Smooth muscle cell (in vitro differentiated cells): ENCODE data around the gene RRP1. TPM values are rescaled to one million over a fixed set of nuclear protein-coding genes. Genes with fewer than 3 reads are reported as not detected.

ENCODE experiments used
- DNase-seq: peaks from one replicate; lab custom pipeline; 2025; ENCODE audit not compliant: unreplicated experiment; lab: John Stamatoyannopoulos, UW
- H2AFZ ChIP-seq: fragments of 200-600 bp; sonication (generic); 2 replicates; pipeline ENCODE4 v1.6.0; 2016; ENCODE audit warnings: antibody characterized with exemption, low read depth, mild to moderate bottlenecking
- H3F3A ChIP-seq: fragments of 200-600 bp; sonication (generic); 2 replicates; pipeline ENCODE4 v1.6.0; 2017; ENCODE audit warnings: antibody characterized with exemption, low read depth
- H3K27ac ChIP-seq: fragments of 200-600 bp; sonication (generic); 2 replicates; pipeline ENCODE4 v1.5.1; 2016; ENCODE audit warnings: low read depth, mild to moderate bottlenecking
- H3K27me3 ChIP-seq: fragments of 200-600 bp; sonication (generic); 2 replicates; pipeline ENCODE4 v1.6.1; 2016; ENCODE audit warnings: low read depth, mild to moderate bottlenecking
- H3K36me3 ChIP-seq: fragments of 200-600 bp; sonication (generic); 2 replicates; pipeline ENCODE4 v1.5.1; 2016; ENCODE audit warnings: low read depth
- H3K4me1 ChIP-seq: fragments of 200-600 bp; sonication (generic); 2 replicates; pipeline ENCODE4 v1.5.1; 2016; ENCODE audit warnings: low read depth
- H3K4me2 ChIP-seq: fragments of 200-600 bp; sonication (generic); 2 replicates; pipeline ENCODE4 v1.6.0; 2016; ENCODE audit warnings: mild to moderate bottlenecking
- H3K4me3 ChIP-seq: fragments of 200-600 bp; sonication (generic); 2 replicates; pipeline ENCODE4 v1.5.1; 2016; ENCODE audit warnings: mild to moderate bottlenecking
- H3K79me2 ChIP-seq: fragments of 200-600 bp; sonication (generic); 2 replicates; pipeline ENCODE4 v1.6.0; 2016; ENCODE audit warnings: low read depth, mild to moderate bottlenecking
- H3K9ac ChIP-seq: fragments of 200-600 bp; sonication (generic); 2 replicates; pipeline ENCODE4 v1.6.0; 2016; ENCODE audit warnings: low read depth
- H3K9me3 ChIP-seq: fragments of 200-600 bp; sonication (generic); replicated peaks from 2 replicates; pipeline ENCODE4 v1.5.1; 2016; ENCODE audit warnings: low read depth
- H4K20me1 ChIP-seq: fragments of 200-600 bp; sonication (generic); 2 replicates; pipeline ENCODE4 v1.6.0; 2016; ENCODE audit warnings: low read depth
- CTCF ChIP-seq: fragments of 200-600 bp; sonication (generic); IDR thresholded peaks from 2 replicates; pipeline ENCODE4 v1.5.1; 2017; ENCODE audit warnings: borderline replicate concordance, mild to moderate bottlenecking, antibody characterized with exemption; ENCODE audit not compliant: insufficient read depth, poor library complexity, severe bottlenecking
- WGBS: methylation state at CpG from one replicate; pipeline ENCODE4 v1.1.7; 2016; ENCODE audit warnings: low lambda C conversion rate; 5-methylcytosine and 5-hydroxymethylcytosine counted together
- polyA plus RNA-seq: library from polyadenylated mRNA; unstranded; fragments of >200 nt; fragmentation: Nextera tagmentation; extraction: Ambion mirVana; gene quantifications from 2 replicates; pipeline ENCODE4 v1.2.1, GENCODE V29; 2016
- small RNA-seq: library from RNA; depleted of rRNA; stranded (forward); fragments of <200 nt; gene quantifications from one replicate; pipeline ENCODE3, GENCODE V24; 2014
- total RNA-seq: library from RNA; depleted of rRNA; stranded (reverse); fragments of >200 nt; gene quantifications from 2 replicates; pipeline ENCODE4 v1.2.3, GENCODE V29; 2014

The RRP1 gene
- total and polyA plus RNA-seq, 2 experiments from 2014 or later, result 11.3 to 17.5 TPM

- H3F3A ChIP-seq, result no peaks in the 10 kb centered on the region
- 94% methylated on average over 34 of the region's 34 CpGs for WGBS
- H3K36me3 ChIP-seq, result no peaks in the 10 kb centered on the region
- H4K20me1 ChIP-seq, result no peaks in the 10 kb centered on the region
- H3K4me2 ChIP-seq, result no peak overlapping the region
- no peaks in the 10 kb centered on the region for H3K27me3 ChIP-seq
- TF ChIP-seq CTCF, result no peak
- no peak overlapping the region for H3K4me3 ChIP-seq
- H3K9me3 ChIP-seq, result no peaks in the 10 kb centered on the region
- DNase-seq, result no peak
- H3K27ac ChIP-seq, result no peak overlapping the region
- no peaks in the 10 kb centered on the region for H3K79me2 ChIP-seq
- no peak overlapping the region for H2AFZ ChIP-seq
- H3K9ac ChIP-seq, result no peak overlapping the region
- no peaks in the 10 kb centered on the region for H3K4me1 ChIP-seq
These were observed 64.7 kb downstream of the RRP1 start for GRCh38 chr21:43853851-43854772.

Small RNA genes within 50 kb of the gene (small RNA-seq; reads per million reads assigned to genes)
- not detected for gene AP001052.1

Other genes starting within 250 kb of the RRP1 start
- 1.9 and 3.4 TPM in 2 replicates for gene HSF2BP, start 130.1 kb upstream of the RRP1 start, total RNA-seq
- gene HSF2BP, start 130.1 kb upstream of the RRP1 start, polyA plus RNA-seq, result 0.97 and 1.6 TPM in 2 replicates
- gene RRP1B, start 130.0 kb upstream of the RRP1 start, total RNA-seq, result 19.3 and 24.7 TPM in 2 replicates
- 10.6 and 17.6 TPM in 2 replicates for gene RRP1B, start 130.0 kb upstream of the RRP1 start, polyA plus RNA-seq
- 84.3 and 92.6 TPM in 2 replicates for gene PDXK, start 70.4 kb upstream of the RRP1 start, total RNA-seq
- 184 and 194 TPM in 2 replicates for gene PDXK, start 70.4 kb upstream of the RRP1 start, polyA plus RNA-seq
- 22.2 and 29.9 TPM in 2 replicates for gene CSTB, start 13.3 kb upstream of the RRP1 start, total RNA-seq
- 74.0 and 97.6 TPM in 2 replicates for gene CSTB, start 13.3 kb upstream of the RRP1 start, polyA plus RNA-seq
- gene AGPAT3, start 75.6 kb downstream of the RRP1 start, total RNA-seq, result 12.1 and 17.2 TPM in 2 replicates
- gene AGPAT3, start 75.6 kb downstream of the RRP1 start, polyA plus RNA-seq, result 10.9 and 17.4 TPM in 2 replicates
- gene TRAPPC10, start 222.7 kb downstream of the RRP1 start, total RNA-seq, result 16.9 and 24.6 TPM in 2 replicates
- 7.9 and 12.3 TPM in 2 replicates for gene TRAPPC10, start 222.7 kb downstream of the RRP1 start, polyA plus RNA-seq